CD4-positive, alpha-beta T cell treated with Interferon alpha-2 for 1 hour (primary cell): Measurements from ENCODE around the gene SPATA22.
"Not testable (repeated sequence)": the region's sequence is repeated elsewhere in the genome, so short reads cannot be mapped to it uniquely, and the experiment has no call there.

Experiments used
- DNase-seq, 2 donors: peaks; one replicate each; pipeline ENCODE4 v3.0.0-alpha.2; 2020 to 2022

Gene SPATA22

GRCh38 chr17:3471599-3471998 is at the start of gene SPATA22:
TSS of gene SPATA22 (minus strand) at chr17:3471819. CDS start at chr17:3469325, 2,494 bp downstream.
- DNase-seq = no peak

DNA sequence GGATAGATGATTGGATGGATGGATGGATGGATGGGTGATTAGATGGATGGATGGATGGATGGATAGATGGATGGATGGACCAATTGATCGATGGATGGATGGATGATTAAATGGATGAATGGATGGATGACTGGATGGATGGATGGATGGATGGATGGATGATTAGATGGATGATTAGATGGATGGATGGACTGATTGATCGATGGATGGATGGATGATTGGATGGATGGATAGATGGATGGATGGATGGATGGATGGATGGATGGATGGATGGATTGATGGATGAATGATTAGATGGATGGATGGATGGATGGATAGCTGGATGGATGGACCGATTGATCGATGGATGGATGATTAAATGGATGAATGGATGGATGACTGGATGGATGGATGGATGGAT is 47.9 kb upstream of the SPATA22 start:
- DNase-seq = not testable (repeated sequence)

DNA sequence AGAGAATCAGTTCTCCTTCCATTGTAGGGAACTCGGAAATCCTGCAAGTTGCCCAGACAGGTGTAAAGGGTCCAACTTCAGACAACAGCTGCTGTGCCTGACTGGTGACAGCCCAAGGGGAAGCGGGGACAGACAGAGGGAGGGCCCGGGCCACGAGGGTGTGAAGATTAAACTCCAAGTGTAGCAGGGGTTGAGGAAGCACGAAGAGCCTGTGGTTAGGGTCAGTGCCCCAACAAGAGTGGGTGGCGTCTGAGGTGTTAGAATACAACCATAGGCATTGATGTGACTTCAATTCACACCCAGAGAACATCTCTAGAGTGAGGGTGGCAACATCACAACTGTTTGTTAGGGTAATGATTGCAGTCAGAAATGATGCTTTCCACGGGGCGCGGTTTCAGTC is 43.3 kb upstream of the SPATA22 start:
- peak in 1 of 2 donors; percentile 22 for DNase-seq

GRCh38 chr17:3514167-3514566 is 42.5 kb upstream of the SPATA22 start:
- not testable (repeated sequence) for DNase-seq

DNA sequence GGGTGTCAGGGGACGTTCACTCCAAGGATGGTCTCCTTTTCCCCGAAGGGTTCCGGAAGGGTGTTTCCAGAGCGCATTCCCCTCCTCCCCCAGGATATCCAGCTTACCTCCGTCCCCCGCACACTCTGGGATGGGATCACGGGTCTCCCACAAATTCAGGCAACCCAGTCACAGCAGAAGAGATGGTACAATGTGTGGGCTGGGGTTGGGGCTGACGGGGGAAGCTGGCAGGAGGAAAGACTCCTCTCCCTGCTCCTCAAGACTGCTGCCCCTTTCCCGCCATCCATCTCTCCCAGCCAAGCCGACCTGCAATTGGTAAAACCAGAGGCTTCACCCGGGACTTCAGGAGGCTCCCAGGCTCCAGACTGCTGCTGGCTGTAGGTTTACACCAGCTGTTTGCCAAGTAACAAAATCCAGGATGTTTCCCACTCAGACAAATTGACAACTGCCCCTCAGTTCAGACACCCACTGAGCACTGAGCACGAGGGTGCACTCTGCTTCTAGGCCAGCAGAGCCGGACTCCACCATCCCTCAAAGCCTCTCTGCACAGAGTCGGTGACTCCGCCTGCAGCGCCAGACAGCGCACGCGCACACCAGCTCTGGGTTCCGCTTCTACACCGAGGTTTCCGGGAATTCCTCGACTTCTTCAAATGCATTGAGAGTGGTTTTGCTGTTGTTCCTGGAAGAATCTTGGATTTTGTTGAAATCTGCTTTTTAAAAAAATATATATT is 41.9 kb upstream of the SPATA22 start:
- DNase-seq = peak in 1 of 2 donors; percentile 7

DNA sequence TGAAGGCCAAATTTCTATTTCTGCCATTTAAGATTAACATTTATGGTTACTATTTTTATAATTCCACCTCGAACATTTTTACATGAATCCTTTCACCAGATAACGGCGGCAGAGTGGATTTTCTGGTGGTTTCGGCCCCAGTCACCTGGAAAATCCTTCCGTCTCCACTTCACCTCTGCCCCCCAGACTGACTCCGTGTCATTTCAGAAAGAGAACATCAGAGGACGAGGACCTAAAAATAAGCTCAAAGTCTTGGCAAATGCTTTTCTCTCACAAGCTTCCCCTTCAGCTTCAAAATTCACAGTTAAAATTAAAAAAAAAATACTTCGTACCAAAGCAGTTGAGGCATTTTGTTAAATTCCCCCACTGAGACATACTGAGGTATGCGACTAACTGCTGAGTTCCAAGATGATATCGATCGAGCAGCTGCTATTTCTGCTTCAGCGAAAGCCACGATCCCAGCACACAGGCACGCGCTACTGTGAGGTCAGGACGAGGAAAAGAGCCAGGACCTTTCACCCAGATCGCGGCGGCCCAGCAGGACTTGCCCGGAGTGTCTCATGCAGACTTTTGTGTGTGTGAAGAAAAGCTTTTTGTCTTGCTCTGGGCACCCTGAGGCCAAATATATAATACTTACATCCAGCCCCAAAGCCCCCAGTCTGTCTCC is 41.0 kb upstream of the SPATA22 start:
- no peak for DNase-seq

DNA sequence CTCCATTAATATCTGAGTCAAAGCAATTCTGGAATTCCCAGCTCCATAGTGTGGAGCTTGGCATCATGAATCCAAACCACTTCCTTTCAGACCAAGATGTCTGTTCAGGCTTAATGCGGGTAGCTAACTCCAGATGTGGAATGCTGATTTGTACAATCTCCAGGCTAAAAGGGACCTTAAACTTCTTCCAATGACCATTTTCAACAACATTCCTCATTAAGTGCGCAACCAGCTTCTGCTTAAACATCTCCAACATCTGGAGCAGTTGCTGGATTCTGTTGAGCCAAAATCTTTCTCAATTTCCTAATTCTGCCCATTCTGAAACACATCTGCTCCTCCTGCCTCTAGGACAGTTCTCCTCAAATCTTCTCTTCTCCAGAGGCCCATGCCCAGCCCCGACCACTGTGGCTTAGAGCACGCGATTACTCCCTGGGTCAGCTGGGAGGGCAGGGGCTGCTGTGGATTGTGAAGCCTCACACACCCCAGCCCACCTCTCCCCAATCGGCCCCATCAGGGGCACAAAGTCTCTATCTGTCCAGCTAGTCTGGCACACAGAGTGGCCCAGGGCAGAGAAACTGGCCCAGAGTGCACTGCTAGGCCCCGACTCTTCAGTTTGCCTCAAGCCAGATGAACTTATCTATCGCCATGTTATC is 40.4 kb upstream of the SPATA22 start:
- DNase-seq = no peak

- DNase-seq = no peak
These were observed 38.5 kb upstream of the SPATA22 start for GRCh38 chr17:3510090-3510489.

DNA sequence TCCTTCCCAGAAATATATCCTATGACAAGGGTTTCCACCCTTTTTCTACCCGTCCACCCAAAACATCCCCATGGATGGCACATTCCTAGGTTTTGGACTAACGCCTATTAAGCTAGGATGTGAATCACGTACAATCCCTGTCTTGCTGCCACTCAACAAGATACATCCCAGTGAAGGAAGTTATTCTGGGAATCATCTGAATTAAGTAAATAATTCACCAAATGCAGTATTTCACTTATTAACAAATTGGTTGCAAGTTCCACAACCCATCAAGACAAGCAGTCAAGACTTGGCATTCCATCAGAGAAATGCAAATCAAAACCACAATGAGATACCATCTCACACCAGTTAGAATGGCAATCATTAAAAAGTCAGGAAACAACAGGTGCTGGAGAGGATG is 36.2 kb upstream of the SPATA22 start:
- DNase-seq = no peak

- DNase-seq = no peak
These were observed 35.5 kb upstream of the SPATA22 start for GRCh38 chr17:3507071-3507470.

- no peak for DNase-seq
These were observed 34.4 kb upstream of the SPATA22 start for GRCh38 chr17:3506054-3506453.

DNA sequence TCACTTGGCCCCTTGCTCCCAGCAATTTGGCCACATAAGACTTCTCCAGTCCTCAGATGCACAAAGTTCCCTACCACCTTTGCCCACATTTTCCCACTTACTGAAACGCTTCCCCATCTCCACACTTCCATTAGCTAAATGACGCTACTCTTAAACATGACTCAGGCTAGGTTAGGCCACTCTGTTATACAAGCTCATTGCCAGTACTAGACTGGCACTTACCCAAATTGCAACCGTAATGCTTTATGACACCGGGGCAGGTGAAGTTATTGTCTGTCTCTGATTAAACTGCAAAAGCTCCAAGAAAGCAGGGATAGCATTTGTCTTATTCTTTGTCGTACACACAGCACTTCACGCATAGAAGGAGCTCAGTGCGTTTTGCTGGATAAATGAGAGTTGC is 33.4 kb upstream of the SPATA22 start:
- DNase-seq = no peak

DNA sequence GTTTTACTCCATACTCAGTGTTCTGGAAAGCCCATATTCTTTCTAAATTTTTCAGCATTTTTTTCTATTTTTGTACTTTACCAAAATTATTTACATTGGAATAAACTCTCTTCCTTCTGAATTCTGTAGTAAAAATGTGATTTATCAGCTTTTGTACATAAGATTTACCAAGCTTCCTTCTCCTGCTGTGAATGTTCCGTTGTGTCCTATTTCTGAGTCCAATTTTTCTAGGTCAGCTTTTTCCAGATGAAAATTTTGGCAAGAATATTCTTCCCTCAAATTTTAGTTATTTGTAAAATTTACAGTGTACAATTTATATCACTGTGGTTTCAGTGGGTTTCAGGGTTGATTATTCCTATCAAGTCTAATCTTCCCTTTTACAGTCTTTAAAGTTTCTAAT is 31.7 kb upstream of the SPATA22 start:
- DNase-seq = no peak

- no peak for DNase-seq
These were observed 30.8 kb upstream of the SPATA22 start for GRCh38 chr17:3502466-3502865.

- no peak for DNase-seq
These were observed 29.7 kb upstream of the SPATA22 start for GRCh38 chr17:3501344-3501743.

DNA sequence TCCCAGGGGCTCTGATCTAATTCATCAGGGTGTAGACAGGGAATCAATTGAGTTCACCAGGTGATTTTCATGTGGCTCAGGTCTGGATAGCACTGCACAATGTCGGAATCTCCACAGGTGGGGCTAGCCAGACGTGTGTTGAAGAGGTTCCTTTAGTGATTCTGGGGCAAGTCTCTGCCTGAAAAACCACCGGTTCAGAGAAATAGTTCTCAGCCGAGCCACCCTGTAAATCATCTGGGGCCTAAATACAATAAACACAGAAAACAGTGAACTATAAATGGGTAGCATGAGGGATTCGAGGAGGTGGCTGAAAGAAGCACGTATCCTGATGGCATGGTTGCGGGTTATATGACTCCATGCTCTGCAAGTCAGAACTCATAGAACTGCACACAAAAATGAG is 25.5 kb upstream of the SPATA22 start:
- DNase-seq = no peak

- no peak for DNase-seq
These were observed 14.0 kb upstream of the SPATA22 start for GRCh38 chr17:3485481-3486068.

- no peak for DNase-seq
These were observed 11.2 kb upstream of the SPATA22 start for GRCh38 chr17:3482852-3483251.

GRCh38 chr17:3479988-3480387 is 8.4 kb upstream of the SPATA22 start:
- DNase-seq = no peak

- DNase-seq = no peak
These were observed 4.4 kb upstream of the SPATA22 start, which contains the start of gene ASPA for GRCh38 chr17:3475812-3476610. TSS of gene ASPA (plus strand) at chr17:3475997. CDS start at chr17:3476160, 163 bp downstream.

DNA sequence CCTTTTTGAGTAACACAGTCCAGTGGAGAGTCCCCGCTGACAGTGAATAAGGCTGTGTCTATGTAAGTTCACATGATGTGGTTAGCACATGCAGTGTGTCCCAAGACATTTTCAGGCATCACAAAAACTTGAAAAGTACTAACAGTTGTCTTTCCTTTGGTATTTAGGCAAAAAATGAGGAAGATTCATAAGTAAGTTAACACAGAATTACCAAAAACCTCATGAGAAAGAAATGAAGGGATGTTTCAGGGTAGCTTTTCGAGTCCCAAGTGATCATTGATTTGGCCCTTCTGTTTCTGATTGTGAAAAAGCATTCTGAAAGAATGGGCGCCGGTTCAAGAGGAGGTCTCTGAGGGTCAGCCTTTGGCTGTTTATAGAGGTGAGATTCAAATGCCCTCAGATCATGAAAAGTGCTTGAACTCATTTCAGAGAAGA is 3.6 kb upstream of the SPATA22 start:
- no peak for DNase-seq

DNA sequence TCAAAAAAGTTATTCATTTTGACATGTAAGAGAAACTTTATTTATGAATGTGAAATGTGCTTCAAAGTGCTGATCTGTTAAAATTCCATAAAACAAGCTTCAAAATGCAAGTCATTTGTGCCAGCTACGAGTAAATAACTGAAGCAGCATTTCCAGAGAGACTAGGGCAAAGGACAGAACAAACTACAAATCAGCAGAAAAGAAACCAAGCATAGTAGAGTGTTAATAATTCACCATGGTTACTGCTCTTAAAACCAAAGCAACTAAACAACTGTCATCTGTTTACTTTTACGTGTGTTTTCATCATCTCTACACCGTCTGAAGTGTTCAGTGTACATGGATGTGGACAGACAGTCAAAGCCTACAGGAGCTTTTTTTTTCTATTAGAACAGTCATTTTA is 2.6 kb upstream of the SPATA22 start:
- DNase-seq = no peak

DNA sequence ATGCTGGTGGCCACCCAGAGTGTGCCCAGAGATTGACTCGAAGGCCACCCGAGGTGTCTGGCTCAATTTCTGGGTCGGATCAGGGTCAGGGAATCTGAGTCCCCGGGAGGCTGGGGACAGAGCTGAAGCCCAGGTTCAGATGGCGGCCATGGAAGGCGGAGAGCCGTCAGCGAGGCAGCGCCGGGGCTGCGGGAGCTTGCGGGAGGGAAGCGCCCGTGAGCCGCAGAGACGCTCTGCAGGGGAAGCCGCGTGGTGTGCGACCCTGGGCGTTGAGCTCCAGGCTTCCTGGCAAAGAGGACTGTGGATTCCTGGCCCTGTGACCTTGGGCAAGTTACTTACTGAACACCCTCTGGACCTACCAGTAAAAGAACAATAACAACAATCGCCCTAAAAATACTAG is 518 bp upstream of the SPATA22 start:
- no peak for DNase-seq
